Fibroblast of lung (primary cell): ENCODE results near the gene TSPAN9.

ENCODE experiments used
- CTCF ChIP-seq, 2 donors: IDR thresholded peaks in 1 of 2; conservative IDR thresholded peaks in 1 of 2; 1 replicate in 1 of 2; 2 replicates in 1 of 2; pipeline ENCODE4 v1.5.1; 2011 to 2012; ENCODE audit warnings: low read length in 2 of 2, control low read depth in 1 of 2, inconsistent platforms in 1 of 2, low read depth in 1 of 2, mild to moderate bottlenecking in 1 of 2
- EZH2 ChIP-seq: IDR thresholded peaks from 2 replicates; pipeline ENCODE4 v1.5.1; 2012; ENCODE audit warnings: low read length, control low read depth, mild to moderate bottlenecking; ENCODE audit errors: missing control alignments

DNA sequence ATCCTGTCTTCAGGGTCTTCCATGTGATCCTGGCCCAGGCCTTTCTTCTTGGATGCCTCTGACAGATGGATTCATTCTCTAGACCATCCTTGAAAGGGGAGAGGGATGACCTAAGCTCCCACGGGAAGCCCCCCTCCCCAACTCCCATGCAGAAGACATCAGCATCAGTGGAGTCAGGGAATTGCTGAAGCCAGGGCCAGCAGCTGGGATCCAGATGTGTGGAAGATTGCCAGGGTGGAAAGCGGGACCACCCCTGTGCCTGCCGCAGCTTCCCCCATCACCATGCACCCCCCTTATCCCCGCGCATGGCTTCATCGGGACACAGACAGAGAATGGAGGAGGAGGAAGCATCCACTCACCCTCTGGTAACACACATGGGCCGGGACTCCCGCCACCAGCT, 230.2 kb downstream of the TSPAN9 start:
- no peak for TF ChIP-seq CTCF (conservative IDR thresholded peaks at IDR 0.05 in 1 of 2, IDR thresholded peaks at IDR 0.05 in 1 of 2; ENCODE audit: low read depth in 1 of 2, low read length in 2 of 2)
- no peak for TF ChIP-seq EZH2
